GM23338 (cell line): ENCODE data around the gene PLXNA2. TPM values are rescaled to one million over a fixed set of nuclear protein-coding genes. Genes with fewer than 3 reads are reported as not detected.

ENCODE experiments used
- ATAC-seq: fragments of 200-7000 bp; cut with Tn5 transposase; 3 replicates; pipeline ENCODE4 v1.9.1; 2020
- DNase-seq: peaks from one replicate; pipeline ENCODE4 v3.0.0-alpha.2; 2015; ENCODE audit warnings: low spot score
- H2AFZ ChIP-seq: fragments of 200-600 bp; sonication (generic); 2 replicates; pipeline ENCODE4 v1.8.0; 2016; ENCODE audit warnings: antibody characterized with exemption, mild to moderate bottlenecking, moderate library complexity
- H3F3A ChIP-seq: fragments of 200-600 bp; sonication (generic); replicated peaks from 2 replicates; pipeline ENCODE4 v1.8.0; 2017; ENCODE audit warnings: antibody characterized with exemption, mixed run types, low read depth
- H3K27ac ChIP-seq: fragments of 200-600 bp; sonication (generic); 2 replicates; pipeline ENCODE4 v1.6.1; 2016; ENCODE audit warnings: low read depth
- H3K27me3 ChIP-seq: fragments of 200-600 bp; sonication (generic); 2 replicates; pipeline ENCODE4 v1.8.0; 2016; ENCODE audit warnings: mild to moderate bottlenecking, mixed run types, moderate library complexity; ENCODE audit not compliant: insufficient read depth
- H3K36me3 ChIP-seq: fragments of 200-600 bp; sonication (generic); 2 replicates; pipeline ENCODE4 v1.8.0; 2016; ENCODE audit warnings: mild to moderate bottlenecking; ENCODE audit not compliant: insufficient read depth
- H3K4me1 ChIP-seq: fragments of 200-600 bp; sonication (generic); 2 replicates; pipeline ENCODE4 v1.8.0; 2016; ENCODE audit warnings: mild to moderate bottlenecking, moderate library complexity; ENCODE audit not compliant: insufficient read depth
- H3K4me2 ChIP-seq: fragments of 200-600 bp; sonication (generic); 2 replicates; pipeline ENCODE4 v1.7.1; 2017; ENCODE audit warnings: mixed run types
- H3K4me3 ChIP-seq: fragments of 200-600 bp; sonication (generic); 2 replicates; pipeline ENCODE4 v1.6.1; 2016; ENCODE audit warnings: mixed run types
- H3K79me2 ChIP-seq: fragments of 200-600 bp; sonication (generic); replicated peaks from 2 replicates; pipeline ENCODE4 v1.8.0; 2017; ENCODE audit warnings: mild to moderate bottlenecking; ENCODE audit not compliant: insufficient read depth
- H3K9me2 ChIP-seq: fragments of 200-600 bp; sonication (generic); 2 replicates; pipeline ENCODE4 v1.8.0; 2017; ENCODE audit not compliant: insufficient read depth
- H4K20me1 ChIP-seq: fragments of 200-600 bp; sonication (generic); replicated peaks from 2 replicates; pipeline ENCODE4 v1.8.0; 2017; ENCODE audit warnings: mild to moderate bottlenecking; ENCODE audit not compliant: insufficient read depth
- H3K27ac Mint-ChIP-seq: 2 replicates; pipeline ENCODE4 v1.8.0; 2020; ENCODE audit warnings: inconsistent platforms, mild to moderate bottlenecking, moderate library complexity, mixed read lengths
- H3K27me3 Mint-ChIP-seq: 3 replicates; pipeline ENCODE4 v1.8.0; 2022; ENCODE audit warnings: low read depth, mild to moderate bottlenecking, moderate library complexity, mixed read lengths, inconsistent platforms; ENCODE audit not compliant: insufficient read depth, poor library complexity
- H3K36me3 Mint-ChIP-seq: 3 replicates; pipeline ENCODE4 v1.8.0; 2021; ENCODE audit warnings: low read depth, mild to moderate bottlenecking, inconsistent platforms, moderate library complexity, mixed read lengths
- H3K4me1 Mint-ChIP-seq: 3 replicates; pipeline ENCODE4 v1.8.0; 2020; ENCODE audit warnings: mild to moderate bottlenecking, inconsistent platforms, mixed read lengths
- H3K4me3 Mint-ChIP-seq: 3 replicates; pipeline ENCODE4 v1.8.0; 2021; ENCODE audit warnings: moderate library complexity, mild to moderate bottlenecking, inconsistent platforms, mixed read lengths
- H3K9me3 Mint-ChIP-seq: 3 replicates; pipeline ENCODE4 v1.8.0; 2020; ENCODE audit warnings: moderate library complexity, mild to moderate bottlenecking, inconsistent platforms, mixed read lengths
- CREB1 ChIP-seq: fragments of 250-450 bp; sonication (Bioruptor Pico); IDR thresholded peaks from 2 replicates; pipeline ENCODE4 v1.5.0; 2020; ENCODE audit warnings: low read depth, mild to moderate bottlenecking, moderate library complexity
- CTCF ChIP-seq, 2 experiments: fragments of 200-600 bp in 1 of 2; sonication (generic) in 1 of 2; conservative IDR thresholded peaks; 2 replicates each; pipeline versions ENCODE4 v1.5.1 to v1.6.1; 2016 to 2017; ENCODE audit warnings: antibody characterized with exemption in 2 of 2, low read depth in 2 of 2, mild to moderate bottlenecking in 2 of 2, moderate library complexity in 1 of 2
- ETS1 ChIP-seq: IDR thresholded peaks from 2 replicates; pipeline ENCODE4 v1.6.1; 2016; ENCODE audit warnings: antibody characterized with exemption
- EZH2 ChIP-seq: fragments of 200-600 bp; sonication (generic); IDR thresholded peaks from one replicate; pipeline ENCODE4 v1.8.0; 2017; ENCODE audit warnings: antibody characterized with exemption, mild to moderate bottlenecking, low read depth; ENCODE audit not compliant: unreplicated experiment
- JUNB ChIP-seq: IDR thresholded peaks from one replicate; pipeline ENCODE4 v1.6.1; 2016; ENCODE audit warnings: antibody characterized with exemption; ENCODE audit not compliant: unreplicated experiment
- POLR2AphosphoS5 ChIP-seq: IDR thresholded peaks from 2 replicates; pipeline ENCODE4 v1.6.1; 2016; ENCODE audit warnings: antibody characterized with exemption, low read depth
- REST ChIP-seq: IDR thresholded peaks from one replicate; pipeline ENCODE4 v1.6.1; 2018; ENCODE audit warnings: antibody characterized with exemption; ENCODE audit not compliant: unreplicated experiment
- STAT1 ChIP-seq: IDR thresholded peaks from one replicate; pipeline ENCODE4 v1.6.1; 2016; ENCODE audit warnings: antibody characterized with exemption; ENCODE audit not compliant: unreplicated experiment
- ZNF114 ChIP-seq: fragments of 250-450 bp; sonication (Bioruptor Pico); IDR thresholded peaks from 2 replicates; pipeline ENCODE4 v1.5.0; 2020; ENCODE audit warnings: mild to moderate bottlenecking, moderate library complexity
- ZNF331 ChIP-seq: fragments of 250-450 bp; sonication (Bioruptor Pico); IDR thresholded peaks from 2 replicates; pipeline ENCODE4 v1.5.0; 2020; ENCODE audit warnings: low read depth, mild to moderate bottlenecking, moderate library complexity
- polyA plus RNA-seq: library from polyadenylated mRNA; unstranded; fragments of >200 nt; fragmentation: Nextera tagmentation; extraction: Ambion mirVana; gene quantifications from 2 replicates; pipeline ENCODE4 v1.2.1, GENCODE V29; 2016
- total RNA-seq: library from RNA; depleted of rRNA; stranded (reverse); fragments of >200 nt; shearing (Covaris generic); gene quantifications from 2 replicates; pipeline ENCODE4 v1.2.3, GENCODE V29; 2014

PLXNA2 gene
- total and polyA plus RNA-seq, 2 experiments from 2014 or later = 0.40 to 1.8 TPM

GRCh38 chr1:208275083-208275482 lies 30.9 kb upstream of the PLXNA2 start:
- no peaks in the 10 kb centered on the region for H3F3A ChIP-seq
- H3K79me2 ChIP-seq = no peaks in the 10 kb centered on the region
- peaks cover 3% of the 10 kb centered on the region for H3K27me3 Mint-ChIP-seq
- no peak overlapping the region for H3K4me3 ChIP-seq
- no peak overlapping the region for H3K27ac ChIP-seq
- H3K27me3 ChIP-seq = no peaks in the 10 kb centered on the region
- H3K4me1 Mint-ChIP-seq = peaks cover 40% of the 10 kb centered on the region
- H2AFZ ChIP-seq = no peak overlapping the region
- H3K36me3 ChIP-seq = no peaks in the 10 kb centered on the region
- H3K9me2 ChIP-seq = peaks cover 5% of the 10 kb centered on the region; the same call in 1 of the 2 replicates
- no peak for TF ChIP-seq POLR2AphosphoS5
- no peak for TF ChIP-seq JUNB
- no peak for TF ChIP-seq CTCF (conservative IDR thresholded peaks at IDR 0.05; ENCODE audit: low read depth in 2 of 2)
- no peaks in the 10 kb centered on the region for H3K9me3 Mint-ChIP-seq
- H3K36me3 Mint-ChIP-seq = no peaks in the 10 kb centered on the region
- H3K4me3 Mint-ChIP-seq = no peak overlapping the region
- no peak overlapping the region for H3K4me2 ChIP-seq
- no peaks in the 10 kb centered on the region for H4K20me1 ChIP-seq
- DNase-seq (no peak), ATAC-seq (no peak)
- peaks cover 25% of the 10 kb centered on the region for H3K4me1 ChIP-seq
- H3K27ac Mint-ChIP-seq = no peak overlapping the region

- Histone ChIP-seq H3K9me2 (peaks cover 5% of the 10 kb centered on the region; the same call in 1 of the 2 replicates), H3K27ac (no peak overlapping the region), H2AFZ (no peak overlapping the region), H3K4me1 (peaks cover 16% of the 10 kb centered on the region), H3K36me3 (no peaks in the 10 kb centered on the region), H3K4me3 (no peak overlapping the region), H3F3A (no peaks in the 10 kb centered on the region), H3K27me3 (no peaks in the 10 kb centered on the region), H3K79me2 (no peaks in the 10 kb centered on the region), H3K4me2 (no peak overlapping the region), H4K20me1 (no peaks in the 10 kb centered on the region)
- no peak for ATAC-seq
- Mint-ChIP-seq H3K4me1 (peaks cover 31% of the 10 kb centered on the region), H3K9me3 (no peaks in the 10 kb centered on the region), H3K4me3 (no peak overlapping the region), H3K27ac (no peak overlapping the region), H3K27me3 (peaks cover 3% of the 10 kb centered on the region), H3K36me3 (no peaks in the 10 kb centered on the region)
- TF ChIP-seq ZNF331 (no peak), STAT1 (no peak), CTCF (conservative IDR thresholded peaks at IDR 0.05; ENCODE audit: low read depth in 2 of 2) (no peak), POLR2AphosphoS5 (no peak), CREB1 (CRISPR knock-in tag) (no peak), ETS1 (no peak), ZNF114 (CRISPR knock-in tag) (no peak), EZH2 (no peak), JUNB (no peak), REST (no peak)
- no peak for DNase-seq
Measured at GRCh38 chr1:208273386-208274017, 29.3 kb upstream of the PLXNA2 start.
